Panc1 (cell line): ENCODE measurements around the gene P2RY2. TPM values are rescaled to one million over a fixed set of nuclear protein-coding genes. Genes with fewer than 3 reads are reported as not detected.

Experiments
- ATAC-seq: fragments of 200-7000 bp; cut with Tn5 transposase; 2 replicates; pipeline ENCODE4 v1.9.1; 2020; ENCODE audit warnings: mild to moderate bottlenecking, moderate library complexity
- BruUV-seq: library from RNA; stranded (reverse); fragments of 400-500 nt; replicated peaks from 2 replicates; lab custom pipeline; 2021; lab: Mats Ljungman, UMichigan
- CTCF ChIA-PET: fragments of 300-600 bp; sonication (Branson Sonifier 250); formaldehyde crosslinking; loops from one replicate; lab custom pipeline; 2022; ENCODE audit warnings: antibody characterized with exemption; lab: Charles Lee
- POLR2A ChIA-PET: fragments of 300-600 bp; sonication (Branson Sonifier 250); formaldehyde crosslinking; loops from one replicate; lab custom pipeline; 2022; ENCODE audit warnings: antibody characterized with exemption; lab: Charles Lee
- DNase-seq: peaks from one replicate; pipeline ENCODE4 v3.0.0-alpha.2; 2010; ENCODE audit warnings: low read depth, low spot score
- H3K27ac ChIP-seq: 2 replicates; pipeline ENCODE4 v1.5.1; 2011; ENCODE audit warnings: mild to moderate bottlenecking, low read length, inconsistent platforms
- H3K27me3 ChIP-seq: fragments of 200-500 bp; sonication (Bioruptor generic); 2 replicates; pipeline ENCODE4 v1.6.0; 2014; ENCODE audit warnings: low read length, inconsistent platforms; ENCODE audit not compliant: control insufficient read depth, insufficient read depth
- H3K36me3 ChIP-seq: fragments of 200-500 bp; sonication (Bioruptor generic); 2 replicates; pipeline ENCODE4 v1.5.1; 2014; ENCODE audit warnings: inconsistent platforms, mild to moderate bottlenecking, low read length, moderate library complexity; ENCODE audit not compliant: control insufficient read depth, insufficient read depth
- H3K4me1 ChIP-seq: 2 replicates; pipeline ENCODE4 v1.5.1; 2011; ENCODE audit warnings: inconsistent platforms, mild to moderate bottlenecking, low read length, moderate library complexity; ENCODE audit not compliant: control insufficient read depth, insufficient read depth
- H3K4me3 ChIP-seq, 2 experiments: 2 replicates each; pipeline ENCODE4 v1.5.1; 2011 to 2012; ENCODE audit warnings: low read depth in 2 of 2, low read length in 2 of 2, mild to moderate bottlenecking in 2 of 2, inconsistent platforms in 1 of 2, moderate library complexity in 1 of 2
- H3K9me3 ChIP-seq: fragments of 200-500 bp; sonication (Bioruptor generic); 2 replicates; pipeline ENCODE4 v1.5.1; 2014; ENCODE audit warnings: low read depth, mild to moderate bottlenecking, inconsistent platforms, low read length, moderate library complexity; ENCODE audit not compliant: control insufficient read depth, insufficient read depth
- POLR2AphosphoS5 ChIP-seq: IDR thresholded peaks from 2 replicates; pipeline ENCODE4 v1.6.1; 2012; ENCODE audit warnings: mild to moderate bottlenecking, low read depth, low read length, moderate library complexity
- REST ChIP-seq, 2 experiments: IDR thresholded peaks; 2 replicates each; pipeline ENCODE4 v1.6.1; 2011 to 2012; ENCODE audit warnings: low read depth in 2 of 2, control low read depth in 1 of 2, low read length in 1 of 2, mild to moderate bottlenecking in 1 of 2, moderate library complexity in 1 of 2; ENCODE audit not compliant: insufficient read depth in 1 of 2
- SIN3A ChIP-seq: IDR thresholded peaks from 2 replicates; pipeline ENCODE4 v1.6.1; 2012; ENCODE audit warnings: low read depth, mild to moderate bottlenecking, low read length, moderate library complexity, borderline replicate concordance; ENCODE audit not compliant: insufficient read depth
- TCF7L2 ChIP-seq: IDR thresholded peaks from 2 replicates; pipeline ENCODE4 v1.6.1; 2011; ENCODE audit warnings: mild to moderate bottlenecking, low read depth, low read length, inconsistent platforms
- in situ Hi-C: cut with HindIII; loops from 2 replicates; pipeline ENCODE4 v1.10.0; 2016; ENCODE audit warnings: low sequenced_read_pairs, low pct_unique_long_range_greater_than_20kb
- intact Hi-C: fragments of 100-400 bp; cut with micrococcal nuclease; formaldehyde crosslinking; loops from one replicate; pipeline ENCODE4 v1.10.0; 2022; ENCODE audit not compliant: unreplicated experiment
- total RNA-seq: library from RNA; stranded (reverse); gene quantifications from one replicate; pipeline ENCODE4 v1.2.1, GENCODE V29; 2021; ENCODE audit not compliant: unreplicated experiment
- TF ChIP-seq, protein P1 (sequence below): fragments of 450-650 bp; IDR thresholded peaks from 2 replicates; pipeline ENCODE4 v1.5.1; 2017; ENCODE audit warnings: mild to moderate bottlenecking

Gene P2RY2
- total RNA-seq, 1 experiment from 2014 or later: 2.4 TPM

DNA sequence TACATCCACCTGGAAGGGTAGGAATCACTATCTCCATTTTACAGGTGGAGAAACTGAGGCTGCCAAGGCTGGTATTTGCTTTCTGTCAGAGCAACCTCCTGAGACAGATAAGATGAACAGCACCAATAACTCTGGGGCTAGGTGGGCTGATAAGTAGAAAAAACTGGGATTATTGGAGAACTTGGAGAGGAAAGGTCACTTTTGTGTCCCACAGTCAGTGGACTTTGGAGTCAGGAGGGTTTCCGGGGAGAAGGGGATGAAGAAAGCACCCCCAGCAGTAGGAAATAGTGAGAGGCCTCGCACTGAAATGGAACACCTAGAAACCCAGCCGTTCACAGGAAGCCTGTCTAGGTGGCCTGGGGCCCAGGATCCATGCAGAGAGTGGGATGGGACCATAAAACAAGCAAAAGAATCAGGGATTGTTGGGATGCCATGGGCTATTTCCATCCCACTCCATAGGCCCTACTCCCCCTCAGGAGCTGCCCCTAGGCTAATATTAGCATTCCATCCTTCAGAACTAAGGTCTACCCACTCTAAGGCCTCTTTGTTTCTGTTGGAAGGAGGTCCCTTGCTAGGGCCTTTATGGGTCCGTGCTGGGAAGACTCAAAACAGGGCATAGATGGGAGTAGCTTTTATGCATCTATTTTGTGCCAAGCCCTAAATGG lies 45.0 kb upstream of the P2RY2 start:
- TF ChIP-seq, protein P1, sequence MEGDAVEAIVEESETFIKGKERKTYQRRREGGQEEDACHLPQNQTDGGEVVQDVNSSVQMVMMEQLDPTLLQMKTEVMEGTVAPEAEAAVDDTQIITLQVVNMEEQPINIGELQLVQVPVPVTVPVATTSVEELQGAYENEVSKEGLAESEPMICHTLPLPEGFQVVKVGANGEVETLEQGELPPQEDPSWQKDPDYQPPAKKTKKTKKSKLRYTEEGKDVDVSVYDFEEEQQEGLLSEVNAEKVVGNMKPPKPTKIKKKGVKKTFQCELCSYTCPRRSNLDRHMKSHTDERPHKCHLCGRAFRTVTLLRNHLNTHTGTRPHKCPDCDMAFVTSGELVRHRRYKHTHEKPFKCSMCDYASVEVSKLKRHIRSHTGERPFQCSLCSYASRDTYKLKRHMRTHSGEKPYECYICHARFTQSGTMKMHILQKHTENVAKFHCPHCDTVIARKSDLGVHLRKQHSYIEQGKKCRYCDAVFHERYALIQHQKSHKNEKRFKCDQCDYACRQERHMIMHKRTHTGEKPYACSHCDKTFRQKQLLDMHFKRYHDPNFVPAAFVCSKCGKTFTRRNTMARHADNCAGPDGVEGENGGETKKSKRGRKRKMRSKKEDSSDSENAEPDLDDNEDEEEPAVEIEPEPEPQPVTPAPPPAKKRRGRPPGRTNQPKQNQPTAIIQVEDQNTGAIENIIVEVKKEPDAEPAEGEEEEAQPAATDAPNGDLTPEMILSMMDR: no peak
- TF ChIP-seq POLR2AphosphoS5: no peak
- TF ChIP-seq REST (IDR thresholded peaks at IDR 0.05; ENCODE audit: insufficient read depth in 1 of 2, low read depth in 2 of 2, low read length in 1 of 2): no peak
- no peak for TF ChIP-seq SIN3A
- no peak for TF ChIP-seq TCF7L2
- ChIA-PET POLR2A (interaction anchor here (0.6 kb wide), 1 partner anchor 381 kb away, joined by 4 read pairs; no protein-coding TSS in a partner anchor), CTCF (no interaction called here)

DNA sequence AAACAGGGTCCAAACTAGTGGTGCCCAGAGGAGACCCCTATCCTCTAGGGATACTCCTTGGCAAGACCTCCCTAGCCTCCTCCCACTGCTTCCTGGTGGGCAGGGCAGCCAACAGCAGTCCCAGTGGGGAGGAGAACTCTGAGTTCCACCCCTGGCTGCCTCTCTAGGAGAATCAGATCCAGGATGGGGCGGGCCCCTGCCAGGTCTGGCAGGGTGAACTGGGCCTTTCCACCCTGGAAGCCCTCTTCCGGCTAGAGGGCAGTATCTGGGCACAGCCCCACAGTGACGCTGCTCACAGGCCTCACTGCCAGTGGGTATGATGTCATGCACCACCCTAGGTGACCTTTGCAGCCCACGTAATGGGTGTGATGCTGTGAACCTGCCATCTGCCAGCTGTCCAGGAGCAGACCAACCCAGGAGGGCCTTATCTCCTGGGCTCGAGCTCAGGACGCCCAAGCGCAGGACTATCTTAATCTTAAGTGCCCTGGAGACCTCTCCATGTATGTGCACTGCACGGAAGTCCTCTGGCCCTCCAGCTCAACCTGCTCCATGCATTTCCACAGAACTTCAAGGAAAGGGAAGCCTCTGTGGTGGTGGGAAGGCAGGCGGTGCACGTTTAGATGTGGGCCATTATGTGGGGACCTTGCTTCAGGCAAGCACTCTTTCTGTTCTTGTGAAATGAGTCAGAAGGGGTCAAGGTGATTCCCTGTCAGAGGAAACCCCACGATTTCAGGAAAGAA lies 44.2 kb upstream of the P2RY2 start:
- no peaks in the 10 kb centered on the region for H3K27me3 ChIP-seq
- no TSS peak for BruUV-seq
- H3K27ac ChIP-seq: no peak overlapping the region
- ATAC-seq (no peak), DNase-seq (no peak)
- ChIA-PET POLR2A (interaction anchor here (0.6 kb wide), 1 partner anchor 381 kb away, joined by 4 read pairs; no protein-coding TSS in a partner anchor), CTCF (no interaction called here)
- no peaks in the 10 kb centered on the region for H3K9me3 ChIP-seq
- H3K4me3 ChIP-seq: no peak overlapping the region
- no peaks in the 10 kb centered on the region for H3K4me1 ChIP-seq
- intact Hi-C loops: no loop called here
- H3K36me3 ChIP-seq: no peaks in the 10 kb centered on the region
- TF ChIP-seq TCF7L2 (no peak), REST (IDR thresholded peaks at IDR 0.05; ENCODE audit: insufficient read depth in 1 of 2, low read depth in 2 of 2, low read length in 1 of 2) (no peak), POLR2AphosphoS5 (no peak), SIN3A (no peak)
- TF ChIP-seq, protein P1: no peak
- in situ Hi-C loops: no loop called here

More for the DNA sequence above, 45.0 kb upstream of the P2RY2 start:
- DNase-seq: no peak
- H3K27me3 ChIP-seq: no peaks in the 10 kb centered on the region
- BruUV-seq: no TSS peak
- in situ Hi-C loops (no loop called here), intact Hi-C loops (no loop called here)
- ATAC-seq: no peak
- no peaks in the 10 kb centered on the region for H3K9me3 ChIP-seq
- no peaks in the 10 kb centered on the region for H3K4me1 ChIP-seq
- no peak overlapping the region for H3K4me3 ChIP-seq
- no peaks in the 10 kb centered on the region for H3K36me3 ChIP-seq
- no peak overlapping the region for H3K27ac ChIP-seq
